H1 (cell line): Measurements from ENCODE around the gene ZNF429. TPM values are rescaled to one million over a fixed set of nuclear protein-coding genes. Genes with fewer than 3 reads are reported as not detected.

Experiments
- CTCF ChIA-PET: fragments of 300-600 bp; sonication (Branson Sonifier 250); formaldehyde crosslinking; loops from one replicate; lab custom pipeline; 2021; ENCODE audit not compliant: partially characterized antibody; lab: Charles Lee
- POLR2A ChIA-PET: fragments of 300-600 bp; sonication (Branson Sonifier 250); formaldehyde crosslinking; loops from one replicate; lab custom pipeline; 2021; ENCODE audit warnings: inconsistent platforms; ENCODE audit not compliant: partially characterized antibody; lab: Charles Lee
- DNase-seq, 2 experiments: peaks; one replicate each; pipeline versions ENCODE4 v3.0.0 to v3.0.0-alpha.2; 2010 to 2022; ENCODE audit warnings: low spot score in 2 of 2, low read depth in 1 of 2, mixed read lengths in 1 of 2
- FAIRE-seq: peaks from 2 replicates; lab custom pipeline; 2011; peaks lifted over from hg19 to GRCh38; lab: Jason Lieb, UNC
- H2AFZ ChIP-seq: 2 replicates; pipeline ENCODE4 v1.8.1; 2012; ENCODE audit warnings: low read length, inconsistent platforms
- H2AK5ac ChIP-seq: 2 replicates; pipeline ENCODE4 v1.6.1; 2013; ENCODE audit warnings: low read depth, low read length
- H2BK120ac ChIP-seq: replicated peaks from 2 replicates; pipeline ENCODE3; 2013; ENCODE audit warnings: low read depth, low read length, inconsistent platforms
- H2BK12ac ChIP-seq: 2 replicates; pipeline ENCODE4 v1.6.1; 2013; ENCODE audit warnings: low read depth, low read length
- H2BK15ac ChIP-seq: 2 replicates; pipeline ENCODE4 v1.6.1; 2013; ENCODE audit warnings: low read length
- H2BK20ac ChIP-seq: 2 replicates; pipeline ENCODE4 v1.6.1; 2013; ENCODE audit warnings: low read length
- H2BK5ac ChIP-seq: 2 replicates; pipeline ENCODE4 v1.6.1; 2013; ENCODE audit warnings: low read depth, low read length
- H3K14ac ChIP-seq: 2 replicates; pipeline ENCODE4 v1.6.1; 2013; ENCODE audit warnings: inconsistent platforms; ENCODE audit not compliant: insufficient read length
- H3K18ac ChIP-seq: 2 replicates; pipeline ENCODE4 v1.6.1; 2013; ENCODE audit warnings: low read length; ENCODE audit errors: extremely low read depth
- H3K23ac ChIP-seq: 2 replicates; pipeline ENCODE4 v1.6.1; 2013; ENCODE audit warnings: inconsistent platforms; ENCODE audit not compliant: insufficient read length
- H3K23me2 ChIP-seq: 2 replicates; pipeline ENCODE4 v1.6.1; 2013; ENCODE audit warnings: low read depth, low read length
- H3K27ac ChIP-seq: 2 replicates; pipeline ENCODE4 v1.6.1; 2011; ENCODE audit warnings: low read depth, low read length, inconsistent platforms
- H3K27me3 ChIP-seq, 4 experiments: replicated peaks in 1 of 4; 1 replicate in 1 of 4; 2 replicates in 3 of 4; pipeline versions ENCODE4 v1.6.1 to v1.8.1; 2011 to 2013; ENCODE audit warnings: low read length in 3 of 4, mild to moderate bottlenecking in 3 of 4, inconsistent platforms in 2 of 4, mixed read lengths in 2 of 4, moderate library complexity in 1 of 4; ENCODE audit not compliant: control insufficient read depth in 3 of 4, insufficient read depth in 3 of 4; ENCODE audit errors: extremely low read depth in 1 of 4
- H3K36me3 ChIP-seq, 4 experiments: 2 replicates each; pipeline versions ENCODE4 v1.6.1 to v1.8.1; 2011 to 2013; ENCODE audit warnings: mild to moderate bottlenecking in 4 of 4, low read length in 3 of 4, moderate library complexity in 2 of 4, control low read depth in 1 of 4, inconsistent platforms in 1 of 4; ENCODE audit not compliant: insufficient read depth in 4 of 4, control insufficient read depth in 2 of 4
- H3K4ac ChIP-seq: replicated peaks from 2 replicates; pipeline ENCODE3; 2013; ENCODE audit warnings: low read length, low read depth, mixed read lengths, inconsistent platforms; ENCODE audit not compliant: insufficient read length
- H3K4me1 ChIP-seq, 4 experiments: replicated peaks in 1 of 4; 1 replicate in 1 of 4; 2 replicates in 3 of 4; pipeline versions ENCODE4 v1.6.1 to v1.8.1; 2011 to 2013; ENCODE audit warnings: low read length in 3 of 4, inconsistent platforms in 2 of 4, mixed read lengths in 1 of 4; ENCODE audit not compliant: insufficient read depth in 4 of 4, control insufficient read depth in 3 of 4
- H3K4me2 ChIP-seq, 2 experiments: 2 replicates each; pipeline versions ENCODE4 v1.6.1 to v1.8.1; 2011 to 2013; ENCODE audit warnings: low read depth in 2 of 2, low read length in 2 of 2, control low read depth in 1 of 2, inconsistent platforms in 1 of 2, mild to moderate bottlenecking in 1 of 2; ENCODE audit not compliant: insufficient read depth in 1 of 2
- H3K4me3 ChIP-seq, 4 experiments: fragments of 200-600, 300-600 bp in 1 of 4; sonication (generic), shearing (Covaris generic), sonication (Bioruptor Twin) in 1 of 4; 2 replicates each; pipeline versions ENCODE4 v1.5.1 to v1.8.1; 2011 to 2016; ENCODE audit warnings: low read length in 4 of 4, low read depth in 3 of 4, control low read depth in 2 of 4, inconsistent platforms in 2 of 4, mild to moderate bottlenecking in 2 of 4, mixed read lengths in 1 of 4, moderate library complexity in 1 of 4; ENCODE audit not compliant: insufficient read depth in 2 of 4; ENCODE audit errors: extremely low read depth in 1 of 4
- H3K56ac ChIP-seq: replicated peaks from 2 replicates; pipeline ENCODE3; 2013; ENCODE audit warnings: low read depth, mild to moderate bottlenecking, mixed read lengths, low read length, inconsistent platforms; ENCODE audit not compliant: insufficient read length
- H3K79me1 ChIP-seq: 2 replicates; pipeline ENCODE4 v1.6.1; 2013; ENCODE audit warnings: low read depth, low read length, control low read depth
- H3K79me2 ChIP-seq, 2 experiments: 2 replicates each; pipeline versions ENCODE4 v1.6.1 to v1.8.1; 2012 to 2013; ENCODE audit warnings: low read length in 2 of 2, mild to moderate bottlenecking in 2 of 2, inconsistent platforms in 1 of 2; ENCODE audit not compliant: insufficient read depth in 2 of 2, control insufficient read depth in 1 of 2
- H3K9ac ChIP-seq, 4 experiments: replicated peaks in 1 of 4; 1 replicate in 1 of 4; 2 replicates in 3 of 4; pipeline versions ENCODE4 v1.6.1 to v1.8.1; 2011 to 2013; ENCODE audit warnings: low read depth in 3 of 4, low read length in 3 of 4, control low read depth in 2 of 4, mild to moderate bottlenecking in 2 of 4, moderate library complexity in 2 of 4, inconsistent platforms in 1 of 4; ENCODE audit errors: extremely low read depth in 1 of 4
- H3K9me3 ChIP-seq, 2 experiments: 2 replicates each; pipeline versions ENCODE4 v1.6.1 to v1.8.1; 2012 to 2013; ENCODE audit warnings: mild to moderate bottlenecking in 2 of 2, moderate library complexity in 2 of 2, control low read depth in 1 of 2, inconsistent platforms in 1 of 2, low read depth in 1 of 2, low read length in 1 of 2, mixed read lengths in 1 of 2; ENCODE audit not compliant: insufficient read depth in 2 of 2
- H4K20me1 ChIP-seq, 2 experiments: replicated peaks in 1 of 2; 2 replicates each; pipeline versions ENCODE3 to v1.8.1; 2011 to 2013; ENCODE audit warnings: inconsistent platforms in 2 of 2, low read length in 2 of 2, mild to moderate bottlenecking in 1 of 2; ENCODE audit not compliant: insufficient read depth in 2 of 2, control insufficient read depth in 1 of 2
- H4K5ac ChIP-seq: 2 replicates; pipeline ENCODE4 v1.6.1; 2013; ENCODE audit warnings: low read length, low read depth, mixed read lengths, inconsistent platforms; ENCODE audit not compliant: insufficient read length
- H4K8ac ChIP-seq: 2 replicates; pipeline ENCODE4 v1.8.0; 2013; ENCODE audit warnings: mild to moderate bottlenecking, moderate library complexity, low read length, inconsistent platforms; ENCODE audit not compliant: insufficient read depth; ENCODE audit errors: extremely low read depth
- H4K91ac ChIP-seq: replicated peaks from 2 replicates; pipeline ENCODE3; 2013; ENCODE audit warnings: low read length, mixed read lengths, inconsistent platforms; ENCODE audit not compliant: insufficient read length
- BACH1 ChIP-seq: IDR thresholded peaks from 2 replicates; pipeline ENCODE4 v1.6.1; 2012; ENCODE audit warnings: low read length, improper control_type of control experiment
- CBX5 ChIP-seq: fragments of 300-800, 300-1000 bp; sonication (generic); IDR thresholded peaks from 2 replicates; pipeline ENCODE4 v1.7.1; 2016; ENCODE audit warnings: antibody characterized with exemption, low read length, low read depth
- CREB1 ChIP-seq: IDR thresholded peaks from 2 replicates; pipeline ENCODE4 v1.6.1; 2012; ENCODE audit warnings: inconsistent platforms
- CTBP2 ChIP-seq: IDR thresholded peaks from 2 replicates; pipeline ENCODE4 v1.7.0; 2011; ENCODE audit warnings: borderline replicate concordance, mild to moderate bottlenecking, moderate library complexity, mixed read lengths, low read length; ENCODE audit not compliant: insufficient read depth, insufficient read length
- GABPA ChIP-seq: IDR thresholded peaks from 2 replicates; pipeline ENCODE4 v1.6.1; 2011; ENCODE audit warnings: mild to moderate bottlenecking, low read length, moderate library complexity, borderline replicate concordance; ENCODE audit not compliant: insufficient read depth
- GTF2F1 ChIP-seq: IDR thresholded peaks from 2 replicates; pipeline ENCODE4 v1.6.1; 2012; ENCODE audit warnings: low read depth, low read length, improper control_type of control experiment, borderline replicate concordance
- JUN ChIP-seq: IDR thresholded peaks from 2 replicates; pipeline ENCODE4 v1.6.1; 2011; ENCODE audit warnings: low read depth, mild to moderate bottlenecking, improper control_type of control experiment, low read length
- JUND ChIP-seq: IDR thresholded peaks from 2 replicates; pipeline ENCODE4 v1.6.1; 2011; ENCODE audit warnings: mild to moderate bottlenecking, improper control_type of control experiment, low read length
- PHF8 ChIP-seq: fragments of 200-600 bp; sonication (generic); conservative IDR thresholded peaks from 2 replicates; pipeline ENCODE4 v1.7.1; 2012; ENCODE audit warnings: low read depth, mild to moderate bottlenecking, inconsistent platforms, low read length, moderate library complexity
- POU5F1 ChIP-seq: IDR thresholded peaks from 2 replicates; pipeline ENCODE4 v1.6.1; 2011; ENCODE audit warnings: low read depth, mild to moderate bottlenecking, low read length, moderate library complexity
- RXRA ChIP-seq: IDR thresholded peaks from 2 replicates; pipeline ENCODE4 v1.6.1; 2011; ENCODE audit warnings: low read depth, mild to moderate bottlenecking, low read length, moderate library complexity; ENCODE audit not compliant: insufficient read depth
- SP2 ChIP-seq: IDR thresholded peaks from 2 replicates; pipeline ENCODE4 v1.6.1; 2012; ENCODE audit warnings: mild to moderate bottlenecking, low read length, inconsistent platforms
- SP4 ChIP-seq: IDR thresholded peaks from 2 replicates; pipeline ENCODE4 v1.6.1; 2012; ENCODE audit warnings: low read length, inconsistent platforms
- SRF ChIP-seq: IDR thresholded peaks from 2 replicates; pipeline ENCODE4 v1.6.1; 2011; ENCODE audit warnings: mild to moderate bottlenecking, low read depth, low read length, moderate library complexity
- SUZ12 ChIP-seq: fragments of 200-600 bp; sonication (generic); IDR thresholded peaks from 2 replicates; pipeline ENCODE4 v1.6.1; 2012; ENCODE audit warnings: mild to moderate bottlenecking, inconsistent platforms, low read length, moderate library complexity, mixed read lengths
- TAF1 ChIP-seq: IDR thresholded peaks from 2 replicates; pipeline ENCODE4 v1.6.1; 2011; ENCODE audit warnings: mild to moderate bottlenecking, low read depth, low read length
- TBP ChIP-seq: IDR thresholded peaks from 2 replicates; pipeline ENCODE4 v1.6.1; 2011; ENCODE audit warnings: low read depth, low read length, improper control_type of control experiment
- polyA plus RNA-seq, 7 experiments: library from polyadenylated mRNA; depleted of rRNA in 3 of 7; stranded (reverse) in 5 of 7; unstranded in 2 of 7; fragments of >200 nt in 5 of 7; fragments of 200-250 nt in 2 of 7; gene quantifications; 1 replicate in 5 of 7; 2 replicates in 1 of 7; 4 replicates in 1 of 7; pipeline versions ENCODE4 v1.2.1 to v1.2.3, GENCODE V29; 2011 to 2013; ENCODE audit warnings: missing spikeins in 2 of 7, mixed read lengths in 2 of 7
- total RNA-seq: library from RNA; stranded (reverse); fragmentation: NEBNext Ultra II Directional; extraction: Animal tissue kit (Norgen Biotek cat#: 25700); gene quantifications from 2 replicates; pipeline ENCODE4 v1.2.1, GENCODE V29; 2021

ZNF429 gene
- total and polyA plus RNA-seq, 2 of the 8 experiments (the other 6 are each of a cell fraction or from before 2014, with no cell fraction given) = 10.9 to 15.0 TPM

- Histone ChIP-seq H3K79me2 (no peaks in the 10 kb centered on the region), H3K4me3 (no peak overlapping the region), H4K91ac (no peak overlapping the region), H3K27me3 (no peaks in the 10 kb centered on the region; a peak in 1 of 7 replicates), H3K9me3 (no peaks in the 10 kb centered on the region; a peak in 1 of 4 replicates), H4K8ac (no peak overlapping the region), H3K23me2 (no peaks in the 10 kb centered on the region), H2BK5ac (no peak overlapping the region), H4K20me1 (peaks cover 0 to 2% of the 10 kb centered on the region in 2 experiments), H3K27ac (no peak overlapping the region), H3K36me3 (no peaks in the 10 kb centered on the region), H3K9ac (no peak overlapping the region), H3K18ac (no peak overlapping the region), H3K4me1 (no peaks in the 10 kb centered on the region; a peak in 1 of 7 replicates), H3K14ac (no peak overlapping the region), H2BK15ac (no peak overlapping the region), H2BK120ac (no peak overlapping the region), H2AK5ac (no peak overlapping the region), H3K23ac (no peak overlapping the region), H3K4ac (no peak overlapping the region), H3K56ac (no peak overlapping the region), H4K5ac (no peak overlapping the region), H2BK20ac (no peak overlapping the region), H2AFZ (no peak overlapping the region), H3K79me1 (no peaks in the 10 kb centered on the region), H3K4me2 (no peak overlapping the region), H2BK12ac (no peak overlapping the region)
- FAIRE-seq (no peak), DNase-seq (no peak)
- ChIA-PET CTCF (interaction anchor here (1.2 to 5.8 kb wide), 2 partner anchors 11 to 37 kb away, joined by 4 to 28 read pairs; no protein-coding TSS in a partner anchor), POLR2A (interaction anchor here (0.6 to 1.9 kb wide), 2 partner anchors 9 to 33 kb away, joined by 3 to 9 read pairs; partner anchors contain the start of gene ZNF429)
- TF ChIP-seq JUN (no peak), RXRA (no peak), GABPA (no peak), SUZ12 (no peak), CTBP2 (no peak), TBP (no peak), TAF1 (no peak), SP2 (no peak), JUND (no peak), CREB1 (no peak), GTF2F1 (no peak), CBX5 (no peak), PHF8 (no peak), POU5F1 (no peak), SRF (no peak), BACH1 (no peak), SP4 (no peak)
These were observed 32.9 kb upstream of the ZNF429 start for GRCh38 chr19:21472507-21472906.
